GM12872 (cell line): Measurements from ENCODE around the gene MACROD2.

Experiments used
- CTCF ChIP-seq: IDR thresholded peaks from 3 replicates; pipeline ENCODE4 v1.5.1; 2011; ENCODE audit warnings: low read depth, mild to moderate bottlenecking, low read length, moderate library complexity; ENCODE audit not compliant: insufficient read depth

MACROD2 gene

GRCh38 chr20:16007164-16007563 is 2011.8 kb downstream of the MACROD2 start:
- no peak for TF ChIP-seq CTCF

GRCh38 chr20:16007962-16008361 is 2012.6 kb downstream of the MACROD2 start:
- TF ChIP-seq CTCF, result 0 out of 3 replicates have a peak, but pooled peaks have one; percentile 11

GRCh38 chr20:16011056-16011455 is 2015.7 kb downstream of the MACROD2 start:
- TF ChIP-seq CTCF, result no peak

DNA sequence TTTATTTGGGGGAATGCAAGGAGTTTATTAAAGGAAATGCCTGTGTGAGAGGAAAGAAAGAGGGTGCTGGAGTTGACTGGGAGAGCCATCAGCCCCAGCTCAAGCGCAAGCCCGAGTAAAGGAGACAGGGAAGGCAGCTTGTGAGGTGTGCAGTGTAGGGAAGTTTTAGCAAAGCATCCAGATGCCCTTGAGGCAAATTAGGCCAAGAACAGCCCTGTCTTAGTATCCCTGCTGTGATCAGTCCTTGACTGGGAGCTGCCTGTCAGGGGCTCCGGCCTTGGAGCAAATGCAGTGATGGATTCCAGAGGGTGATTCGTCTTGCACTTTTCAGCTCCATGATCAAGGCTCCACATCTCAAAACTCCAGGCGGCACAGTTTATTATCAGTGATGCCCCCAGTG is 2016.2 kb downstream of the MACROD2 start:
- TF ChIP-seq CTCF, result no peak

- no peak for TF ChIP-seq CTCF
Measured at GRCh38 chr20:16013631-16014030, 2018.3 kb downstream of the MACROD2 start.

GRCh38 chr20:16014436-16014835 is 2019.1 kb downstream of the MACROD2 start:
- no peak for TF ChIP-seq CTCF

GRCh38 chr20:16017656-16018055 is 2022.3 kb downstream of the MACROD2 start:
- 0 out of 3 replicates have a peak, but pooled peaks have one; percentile 8 for TF ChIP-seq CTCF

GRCh38 chr20:16018881-16019280 is 2023.6 kb downstream of the MACROD2 start:
- TF ChIP-seq CTCF, result no peak
